ENCODE measurements around the gene ROPN1L. TPM values are rescaled to one million over a fixed set of nuclear protein-coding genes. Genes with fewer than 3 reads are reported as not detected.
"Not testable (repeated sequence)": the region's sequence is repeated elsewhere in the genome, so short reads cannot be mapped to it uniquely, and the experiment has no call there.

ROPN1L gene
- not detected for total RNA-seq

- Mint-ChIP-seq H3K36me3 (no peaks in the 10 kb centered on the region), H3K27me3 (no peaks in the 10 kb centered on the region), H3K4me1 (ENCODE audit: low read depth) (peaks cover 33% of the 10 kb centered on the region), H3K9me3 (no peaks in the 10 kb centered on the region), H3K27ac (no peak within 1 kb of the TSS), H3K4me3 (peak within 1 kb of the TSS; percentile 78)
- CTCF ChIA-PET: interaction anchor here (0.6 to 2.8 kb wide), 5 partner anchors 9 to 207 kb away, joined by 3 to 12 read pairs (median 5); no protein-coding TSS in a partner anchor
- intact Hi-C loops (cut with micrococcal nuclease): loop anchor here (1.0 to 10.0 kb wide), 6 partner anchors 22 to 321 kb away; partner anchors contain the start of genes ANKRD33B, DAP and MARCHF6
- POLR2A ChIA-PET: no interaction called here
- DNase-seq: peak; percentile 86
Measured at GRCh38 chr5:10441083-10441991, at the start of gene ROPN1L. ROPN1L (plus strand) TSS chr5:10441879; CDS start chr5:10442168, 289 bp downstream.

- POLR2A ChIA-PET; H3K4me1 Mint-ChIP-seq (ENCODE audit: low read depth); intact Hi-C loops (cut with micrococcal nuclease); DNase-seq; H3K27me3 Mint-ChIP-seq; H3K27ac Mint-ChIP-seq; H3K9me3 Mint-ChIP-seq; H3K4me3 Mint-ChIP-seq: not testable (repeated sequence)
- peaks cover 32% of the 10 kb centered on the region for H3K36me3 Mint-ChIP-seq
- CTCF ChIA-PET: interaction anchor here (0.7 to 1.4 kb wide), 2 partner anchors 14 to 35 kb away, joined by 3 read pairs; no protein-coding TSS in a partner anchor
Measured at GRCh38 chr5:10392567-10393328, 48.9 kb upstream of the ROPN1L start.

GRCh38 chr5:10393491-10393890, 48.2 kb upstream of the ROPN1L start:
- DNase-seq: no peak
- Mint-ChIP-seq H3K4me3 (no peak overlapping the region), H3K27ac (no peak overlapping the region), H3K4me1 (ENCODE audit: low read depth) (no peaks in the 10 kb centered on the region), H3K27me3 (no peaks in the 10 kb centered on the region), H3K36me3 (peaks cover 35% of the 10 kb centered on the region), H3K9me3 (no peaks in the 10 kb centered on the region)
- CTCF ChIA-PET: interaction anchor here (0.7 to 1.4 kb wide), 2 partner anchors 13 to 36 kb away, joined by 3 read pairs; no protein-coding TSS in a partner anchor
- POLR2A ChIA-PET: no interaction called here
- intact Hi-C loops (cut with micrococcal nuclease): no loop called here

DNA sequence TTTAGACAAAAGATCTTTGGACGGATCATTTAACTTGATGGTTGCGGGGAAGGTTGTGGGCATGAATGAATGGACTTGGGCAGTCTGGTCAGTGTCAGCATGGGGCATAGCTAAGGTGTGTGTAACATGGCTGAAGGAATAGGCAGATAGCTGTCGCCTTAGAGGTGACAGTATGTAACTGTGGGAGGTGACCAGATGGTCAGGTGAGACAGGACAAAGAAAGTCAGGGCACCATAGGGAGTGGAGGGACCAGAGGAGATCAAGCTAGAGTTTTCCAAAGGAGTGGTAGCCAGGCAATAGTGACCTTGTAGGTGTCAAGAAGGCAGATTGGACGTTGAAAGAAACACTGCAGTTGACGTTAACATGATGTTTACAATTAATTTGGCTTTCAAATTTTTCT, 45.1 kb upstream of the ROPN1L start:
- Mint-ChIP-seq H3K9me3 (no peaks in the 10 kb centered on the region), H3K36me3 (peaks cover 36% of the 10 kb centered on the region), H3K27me3 (no peaks in the 10 kb centered on the region), H3K4me1 (ENCODE audit: low read depth) (peaks cover 7% of the 10 kb centered on the region), H3K27ac (no peak overlapping the region), H3K4me3 (no peak overlapping the region)
- intact Hi-C loops (cut with micrococcal nuclease): no loop called here
- POLR2A ChIA-PET: no interaction called here
- CTCF ChIA-PET: interaction anchor here (1.1 kb wide), 1 partner anchor 39 kb away, joined by 4 read pairs; no protein-coding TSS in a partner anchor
- no peak for DNase-seq

GRCh38 chr5:10399839-10400238, 41.8 kb upstream of the ROPN1L start:
- Mint-ChIP-seq H3K9me3 (no peaks in the 10 kb centered on the region), H3K27ac (no peak overlapping the region), H3K36me3 (peaks cover 27% of the 10 kb centered on the region), H3K4me1 (ENCODE audit: low read depth) (peaks cover 7% of the 10 kb centered on the region), H3K27me3 (no peaks in the 10 kb centered on the region), H3K4me3 (no peak overlapping the region)
- DNase-seq: no peak
- CTCF ChIA-PET: no interaction called here
- POLR2A ChIA-PET: no interaction called here
- intact Hi-C loops (cut with micrococcal nuclease): no loop called here

- no peaks in the 10 kb centered on the region for H3K27me3 Mint-ChIP-seq
- no peak for DNase-seq
- no peaks in the 10 kb centered on the region for H3K9me3 Mint-ChIP-seq
- H3K4me1 Mint-ChIP-seq (ENCODE audit: low read depth): peaks cover 7% of the 10 kb centered on the region
- ChIA-PET POLR2A (no interaction called here), CTCF (no interaction called here)
- no peak overlapping the region for H3K4me3 Mint-ChIP-seq
- H3K27ac Mint-ChIP-seq: no peak overlapping the region
- intact Hi-C loops (cut with micrococcal nuclease): no loop called here
- peaks cover 25% of the 10 kb centered on the region for H3K36me3 Mint-ChIP-seq
Measured at GRCh38 chr5:10400411-10400810, 41.3 kb upstream of the ROPN1L start.

DNA sequence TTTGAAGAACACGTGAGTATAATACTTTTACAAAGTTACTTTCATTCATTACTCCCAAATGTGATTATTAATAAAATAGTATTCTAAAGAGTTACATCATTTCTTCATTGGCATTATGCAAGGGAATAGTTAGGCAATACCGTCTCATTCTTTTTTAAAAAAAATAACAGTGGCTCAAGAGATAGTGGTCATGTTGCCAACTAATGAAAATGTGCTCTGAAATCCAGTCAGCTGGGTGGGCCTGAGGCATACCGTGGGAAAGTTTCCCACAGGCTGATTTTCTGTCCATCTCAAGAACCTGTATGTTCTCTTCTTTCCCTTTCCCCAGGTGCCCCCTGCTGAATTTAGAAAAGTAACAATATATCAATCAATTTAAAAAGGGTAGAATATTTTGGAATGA, 40.8 kb upstream of the ROPN1L start:
- ChIA-PET CTCF (no interaction called here), POLR2A (no interaction called here)
- no peak for DNase-seq
- no peaks in the 10 kb centered on the region for H3K9me3 Mint-ChIP-seq
- intact Hi-C loops (cut with micrococcal nuclease): no loop called here
- H3K27me3 Mint-ChIP-seq: no peaks in the 10 kb centered on the region
- H3K4me3 Mint-ChIP-seq: no peak overlapping the region
- no peak overlapping the region for H3K27ac Mint-ChIP-seq
- peaks cover 7% of the 10 kb centered on the region for H3K4me1 Mint-ChIP-seq (ENCODE audit: low read depth)
- peaks cover 22% of the 10 kb centered on the region for H3K36me3 Mint-ChIP-seq

DNA sequence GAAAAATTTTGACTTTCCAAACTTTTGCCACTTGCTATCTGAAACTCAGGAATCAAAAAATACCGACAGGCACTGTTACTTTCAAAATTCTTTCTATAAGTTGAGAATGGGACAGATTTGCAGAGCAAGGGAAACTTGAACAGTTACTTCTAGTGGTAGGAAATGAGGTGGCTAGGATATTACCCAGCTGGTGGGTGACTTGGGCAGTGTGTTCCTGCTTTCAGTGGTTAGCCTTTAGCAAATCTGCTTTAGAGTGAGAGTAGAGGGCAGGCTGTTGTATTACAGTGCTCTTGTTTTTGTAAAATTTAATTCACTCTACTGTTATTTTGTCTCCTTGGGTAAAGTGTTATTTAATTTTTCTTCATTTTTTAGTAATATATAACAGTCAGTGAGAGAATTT, 40.2 kb upstream of the ROPN1L start:
- H3K36me3 Mint-ChIP-seq: peaks cover 25% of the 10 kb centered on the region
- no peak for DNase-seq
- intact Hi-C loops (cut with micrococcal nuclease): no loop called here
- no peaks in the 10 kb centered on the region for H3K27me3 Mint-ChIP-seq
- ChIA-PET CTCF (no interaction called here), POLR2A (no interaction called here)
- no peak overlapping the region for H3K4me3 Mint-ChIP-seq
- no peak overlapping the region for H3K27ac Mint-ChIP-seq
- peaks cover 7% of the 10 kb centered on the region for H3K4me1 Mint-ChIP-seq (ENCODE audit: low read depth)
- no peaks in the 10 kb centered on the region for H3K9me3 Mint-ChIP-seq

DNA sequence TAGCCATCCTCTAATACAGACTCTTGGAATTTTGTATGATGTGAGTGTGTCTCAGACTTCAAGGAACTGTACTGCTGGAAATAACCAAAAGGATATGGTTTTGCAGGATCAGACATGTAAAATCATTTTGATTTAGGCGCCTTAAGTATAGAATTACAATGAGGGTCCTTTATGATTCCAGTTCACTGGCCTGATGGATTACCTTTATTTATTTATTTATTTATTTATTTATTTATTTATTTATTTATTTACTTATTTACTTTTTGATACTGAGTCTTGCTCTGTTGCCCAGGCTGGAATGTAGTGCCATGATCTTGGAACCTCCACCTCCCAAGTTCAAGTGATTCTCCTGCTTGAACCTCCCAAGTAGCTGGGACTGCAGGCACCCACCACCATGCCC, 37.9 kb upstream of the ROPN1L start:
- no peak overlapping the region for H3K27ac Mint-ChIP-seq
- H3K4me3 Mint-ChIP-seq: no peak overlapping the region
- ChIA-PET POLR2A (no interaction called here), CTCF (no interaction called here)
- intact Hi-C loops (cut with micrococcal nuclease): no loop called here
- H3K9me3 Mint-ChIP-seq: no peaks in the 10 kb centered on the region
- DNase-seq: no peak
- H3K4me1 Mint-ChIP-seq (ENCODE audit: low read depth): peaks cover 7% of the 10 kb centered on the region
- no peaks in the 10 kb centered on the region for H3K27me3 Mint-ChIP-seq
- H3K36me3 Mint-ChIP-seq: peaks cover 26% of the 10 kb centered on the region

DNA sequence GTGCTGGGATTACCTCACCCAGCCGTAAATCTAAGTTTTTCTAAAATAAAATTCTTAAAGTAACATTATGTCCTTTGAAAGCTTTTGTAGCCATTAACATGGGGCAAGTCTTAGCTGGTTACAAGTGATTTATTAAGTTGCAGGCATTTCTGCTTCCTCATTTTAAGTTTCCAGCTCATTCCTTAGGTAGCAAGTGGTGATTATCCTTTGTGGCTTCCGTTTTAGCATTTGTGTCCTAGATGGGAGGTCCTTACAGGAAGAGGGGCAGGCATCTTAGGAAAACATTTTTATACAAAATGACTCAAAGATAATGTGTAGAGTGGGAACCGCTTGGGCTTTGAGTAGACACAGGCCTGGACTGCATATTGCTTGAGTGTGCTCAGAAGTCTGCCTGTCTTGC, 35.0 kb upstream of the ROPN1L start:
- POLR2A ChIA-PET: no interaction called here

DNA sequence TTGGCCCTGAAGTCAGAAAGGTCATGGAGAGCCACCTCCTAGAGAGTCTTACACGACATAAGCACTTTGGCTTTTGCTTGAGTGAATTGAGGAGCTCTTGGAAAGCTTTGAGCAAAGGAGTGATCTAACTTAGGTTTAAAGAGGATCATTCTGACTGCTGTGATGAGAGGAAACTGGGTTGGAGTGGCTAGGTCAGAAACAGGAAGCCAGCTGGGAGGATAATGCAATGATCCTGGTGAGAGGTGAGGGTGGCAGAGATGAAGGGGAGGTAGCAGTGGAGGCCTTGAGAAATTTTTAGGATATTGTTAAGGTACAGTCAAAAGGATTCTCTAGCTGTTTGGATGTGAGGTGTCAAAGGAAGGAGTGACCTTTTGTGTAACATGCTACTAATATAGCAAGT, 32.2 kb upstream of the ROPN1L start:
- Mint-ChIP-seq H3K9me3 (no peaks in the 10 kb centered on the region), H3K4me1 (ENCODE audit: low read depth) (peaks cover 4% of the 10 kb centered on the region), H3K27me3 (no peaks in the 10 kb centered on the region), H3K36me3 (peaks cover 38% of the 10 kb centered on the region), H3K4me3 (no peak overlapping the region), H3K27ac (peak overlapping the region; percentile 18)
- ChIA-PET CTCF (no interaction called here), POLR2A (interaction anchor here (0.6 kb wide), 1 partner anchor 77 kb away, joined by 3 read pairs; no protein-coding TSS in a partner anchor)
- intact Hi-C loops (cut with micrococcal nuclease): no loop called here
- DNase-seq: no peak

More for the DNA sequence above, 35.0 kb upstream of the ROPN1L start:
- peaks cover 32% of the 10 kb centered on the region for H3K36me3 Mint-ChIP-seq
- CTCF ChIA-PET: interaction anchor here (0.9 to 1.3 kb wide), 2 partner anchors 13 to 49 kb away, joined by 3 read pairs; no protein-coding TSS in a partner anchor
- no peak for DNase-seq
- no peaks in the 10 kb centered on the region for H3K9me3 Mint-ChIP-seq
- no peaks in the 10 kb centered on the region for H3K27me3 Mint-ChIP-seq
- no peak overlapping the region for H3K27ac Mint-ChIP-seq
- intact Hi-C loops (cut with micrococcal nuclease): no loop called here
- no peak overlapping the region for H3K4me3 Mint-ChIP-seq
- peaks cover 4% of the 10 kb centered on the region for H3K4me1 Mint-ChIP-seq (ENCODE audit: low read depth)

DNA sequence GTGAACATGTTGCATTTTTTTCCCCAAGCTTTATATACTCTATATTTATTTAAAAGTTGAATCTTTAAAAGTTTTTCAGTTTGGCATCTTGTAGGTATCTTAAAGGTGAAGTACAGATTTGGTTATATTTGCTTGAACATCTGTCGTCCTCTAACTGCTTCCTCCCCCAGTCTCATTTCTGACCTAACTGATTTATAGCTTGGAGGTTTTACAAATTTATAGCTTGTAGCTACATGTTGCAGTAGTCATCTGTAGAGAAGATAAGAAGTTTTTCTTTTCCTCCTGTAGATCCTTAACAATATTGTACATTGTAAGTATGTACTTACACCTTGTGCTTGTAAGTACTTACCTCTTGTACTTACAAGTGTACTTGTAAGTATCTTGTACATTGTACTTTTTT, 31.0 kb upstream of the ROPN1L start:
- Mint-ChIP-seq H3K27ac (no peak overlapping the region), H3K36me3 (peaks cover 47% of the 10 kb centered on the region), H3K9me3 (no peaks in the 10 kb centered on the region), H3K4me1 (ENCODE audit: low read depth) (peaks cover 4% of the 10 kb centered on the region), H3K27me3 (no peaks in the 10 kb centered on the region), H3K4me3 (no peak overlapping the region)
- DNase-seq: no peak
- ChIA-PET CTCF (no interaction called here), POLR2A (no interaction called here)
- intact Hi-C loops (cut with micrococcal nuclease): no loop called here

All from activated CD4-positive, alpha-beta memory T cell treated with anti-CD3 and anti-CD28 coated beads for 36 hours (primary cell).